ENCODE data around the gene CCDC9B.

CCDC9B gene

GRCh38 chr15:40331026-40331425, 9.7 kb downstream of the CCDC9B start:
- no peak overlapping the region for H3K4me2 ChIP-seq (ENCODE audit: insufficient read depth, low read length)
- H3K79me2 ChIP-seq (ENCODE audit: insufficient read depth, low read length): no peaks in the 10 kb centered on the region
- H3K9ac ChIP-seq (ENCODE audit: low read depth, low read length): no peak overlapping the region
- no peaks in the 10 kb centered on the region for H4K20me1 ChIP-seq (ENCODE audit: insufficient read depth, low read length)
- DNase-seq (no peak), ATAC-seq (ENCODE audit: insufficient read depth, low read depth) (no peak)
- TF ChIP-seq EZH2 (IDR thresholded peaks at IDR 0.05; ENCODE audit: borderline replicate concordance, low read depth, low read length, severe bottlenecking): no peak
- TF ChIP-seq CTCF (IDR thresholded peaks at IDR 0.05; ENCODE audit: borderline replicate concordance, extremely low read depth, low read length, poor library complexity, severe bottlenecking): no peak
- no peaks in the 10 kb centered on the region for H3K9me3 ChIP-seq (ENCODE audit: insufficient read depth, low read length, severe bottlenecking)
- H3K4me1 ChIP-seq (ENCODE audit: insufficient read depth, low read length): peaks cover 21% of the 10 kb centered on the region
- H3K4me3 ChIP-seq (ENCODE audit: low read depth in 1 of 2, low read length in 2 of 2): no peak overlapping the region
- no peak overlapping the region for H3K27ac ChIP-seq (ENCODE audit: low read length)
- peaks cover 5% of the 10 kb centered on the region; the same call in 1 of the 2 replicates for H3K36me3 ChIP-seq (ENCODE audit: insufficient read depth, low read length)
- H2AFZ ChIP-seq (ENCODE audit: low read depth, low read length): no peak overlapping the region
- H3K27me3 ChIP-seq (ENCODE audit: insufficient read depth, low read length, poor library complexity): no peaks in the 10 kb centered on the region

GRCh38 chr15:40330368-40330836, 10.3 kb downstream of the CCDC9B start:
- Histone ChIP-seq H2AFZ (ENCODE audit: low read depth, low read length) (no peak overlapping the region), H4K20me1 (ENCODE audit: insufficient read depth, low read length) (no peaks in the 10 kb centered on the region), H3K27ac (ENCODE audit: low read length) (no peak overlapping the region), H3K9me3 (ENCODE audit: insufficient read depth, low read length, severe bottlenecking) (no peaks in the 10 kb centered on the region), H3K79me2 (ENCODE audit: insufficient read depth, low read length) (no peaks in the 10 kb centered on the region), H3K36me3 (ENCODE audit: insufficient read depth, low read length) (peaks cover 5% of the 10 kb centered on the region; the same call in 1 of the 2 replicates), H3K4me2 (ENCODE audit: insufficient read depth, low read length) (no peak overlapping the region), H3K4me1 (ENCODE audit: insufficient read depth, low read length) (peaks cover 24% of the 10 kb centered on the region), H3K4me3 (ENCODE audit: low read depth in 1 of 2, low read length in 2 of 2) (no peak overlapping the region), H3K9ac (ENCODE audit: low read depth, low read length) (no peak overlapping the region), H3K27me3 (ENCODE audit: insufficient read depth, low read length, poor library complexity) (no peaks in the 10 kb centered on the region)
- no peak for TF ChIP-seq EZH2 (IDR thresholded peaks at IDR 0.05; ENCODE audit: borderline replicate concordance, low read depth, low read length, severe bottlenecking)
- no peak for TF ChIP-seq CTCF (IDR thresholded peaks at IDR 0.05; ENCODE audit: borderline replicate concordance, extremely low read depth, low read length, poor library complexity, severe bottlenecking)
- ATAC-seq (ENCODE audit: insufficient read depth, low read depth) (no peak), DNase-seq (no peak)

GRCh38 chr15:40329804-40330203, 10.9 kb downstream of the CCDC9B start:
- Histone ChIP-seq H4K20me1 (ENCODE audit: insufficient read depth, low read length) (no peaks in the 10 kb centered on the region), H3K4me1 (ENCODE audit: insufficient read depth, low read length) (peaks cover 25% of the 10 kb centered on the region), H3K9me3 (ENCODE audit: insufficient read depth, low read length, severe bottlenecking) (no peaks in the 10 kb centered on the region), H3K27me3 (ENCODE audit: insufficient read depth, low read length, poor library complexity) (no peaks in the 10 kb centered on the region), H3K4me3 (ENCODE audit: low read depth in 1 of 2, low read length in 2 of 2) (no peak overlapping the region), H3K36me3 (ENCODE audit: insufficient read depth, low read length) (peaks cover 5% of the 10 kb centered on the region; the same call in 1 of the 2 replicates), H3K79me2 (ENCODE audit: insufficient read depth, low read length) (no peaks in the 10 kb centered on the region), H2AFZ (ENCODE audit: low read depth, low read length) (no peak overlapping the region), H3K27ac (ENCODE audit: low read length) (no peak overlapping the region), H3K9ac (ENCODE audit: low read depth, low read length) (no peak overlapping the region), H3K4me2 (ENCODE audit: insufficient read depth, low read length) (no peak overlapping the region)
- no peak for ATAC-seq (ENCODE audit: insufficient read depth, low read depth)
- DNase-seq: no peak
- TF ChIP-seq EZH2 (IDR thresholded peaks at IDR 0.05; ENCODE audit: borderline replicate concordance, low read depth, low read length, severe bottlenecking) (no peak), CTCF (IDR thresholded peaks at IDR 0.05; ENCODE audit: borderline replicate concordance, extremely low read depth, low read length, poor library complexity, severe bottlenecking) (no peak)

- H2AFZ ChIP-seq (ENCODE audit: low read depth, low read length): no peak overlapping the region
- no peak overlapping the region for H3K27ac ChIP-seq (ENCODE audit: low read length)
- no peaks in the 10 kb centered on the region for H3K79me2 ChIP-seq (ENCODE audit: insufficient read depth, low read length)
- no peaks in the 10 kb centered on the region for H3K27me3 ChIP-seq (ENCODE audit: insufficient read depth, low read length, poor library complexity)
- DNase-seq (no peak), ATAC-seq (ENCODE audit: insufficient read depth, low read depth) (no peak)
- H4K20me1 ChIP-seq (ENCODE audit: insufficient read depth, low read length): no peaks in the 10 kb centered on the region
- TF ChIP-seq CTCF (IDR thresholded peaks at IDR 0.05; ENCODE audit: borderline replicate concordance, extremely low read depth, low read length, poor library complexity, severe bottlenecking): no peak
- TF ChIP-seq EZH2 (IDR thresholded peaks at IDR 0.05; ENCODE audit: borderline replicate concordance, low read depth, low read length, severe bottlenecking): no peak
- H3K9me3 ChIP-seq (ENCODE audit: insufficient read depth, low read length, severe bottlenecking): no peaks in the 10 kb centered on the region
- peaks cover 5% of the 10 kb centered on the region; the same call in 1 of the 2 replicates for H3K36me3 ChIP-seq (ENCODE audit: insufficient read depth, low read length)
- no peak overlapping the region for H3K4me2 ChIP-seq (ENCODE audit: insufficient read depth, low read length)
- no peak overlapping the region for H3K9ac ChIP-seq (ENCODE audit: low read depth, low read length)
- H3K4me1 ChIP-seq (ENCODE audit: insufficient read depth, low read length): peaks cover 24% of the 10 kb centered on the region
- H3K4me3 ChIP-seq (ENCODE audit: low read depth in 1 of 2, low read length in 2 of 2): no peak overlapping the region
Measured at GRCh38 chr15:40328751-40329150, 12.0 kb downstream of the CCDC9B start.

All from DND-41 (cell line).